H9 (cell line): ENCODE measurements around the gene MAGI3. TPM values are rescaled to one million over a fixed set of nuclear protein-coding genes. Genes with fewer than 3 reads are reported as not detected.

Source experiments
- DNase-seq: peaks from one replicate; pipeline ENCODE4 v3.0.0-alpha.2; 2017
- H2AFZ ChIP-seq: one replicate; pipeline ENCODE4 v1.6.1; 2013; ENCODE audit warnings: mild to moderate bottlenecking, low read length, control low read depth, moderate library complexity
- H2AK5ac ChIP-seq: 2 replicates; pipeline ENCODE4 v1.6.1; 2013; ENCODE audit warnings: low read length, control low read depth, mixed read lengths; ENCODE audit not compliant: insufficient read length
- H2BK120ac ChIP-seq: one replicate; pipeline ENCODE4 v1.6.1; 2013; ENCODE audit warnings: low read depth, mild to moderate bottlenecking, low read length, control low read depth, inconsistent platforms; ENCODE audit not compliant: poor library complexity, severe bottlenecking
- H2BK12ac ChIP-seq: 2 replicates; pipeline ENCODE4 v1.6.1; 2013; ENCODE audit warnings: low read length, control low read depth, mixed read lengths, low read depth; ENCODE audit not compliant: insufficient read length
- H2BK15ac ChIP-seq: 2 replicates; pipeline ENCODE4 v1.6.1; 2013; ENCODE audit warnings: low read depth, low read length, control low read depth
- H2BK20ac ChIP-seq: one replicate; pipeline ENCODE4 v1.6.1; 2013; ENCODE audit warnings: low read depth, mild to moderate bottlenecking, low read length, control low read depth, inconsistent platforms; ENCODE audit not compliant: poor library complexity, severe bottlenecking
- H2BK5ac ChIP-seq: 2 replicates; pipeline ENCODE4 v1.6.1; 2013; ENCODE audit warnings: low read length, control low read depth, mixed read lengths; ENCODE audit not compliant: insufficient read length
- H3K14ac ChIP-seq: 2 replicates; pipeline ENCODE4 v1.6.1; 2013; ENCODE audit warnings: low read length, control low read depth; ENCODE audit not compliant: insufficient read depth
- H3K18ac ChIP-seq: 2 replicates; pipeline ENCODE4 v1.6.1; 2013; ENCODE audit warnings: low read depth, mild to moderate bottlenecking, mixed read lengths, low read length, control low read depth; ENCODE audit not compliant: insufficient read length
- H3K23ac ChIP-seq: 2 replicates; pipeline ENCODE4 v1.6.1; 2013; ENCODE audit warnings: low read length, control low read depth, mixed read lengths, low read depth; ENCODE audit not compliant: insufficient read length
- H3K23me2 ChIP-seq: 2 replicates; pipeline ENCODE4 v1.6.1; 2013; ENCODE audit warnings: low read depth, mild to moderate bottlenecking, mixed read lengths, low read length, control low read depth; ENCODE audit not compliant: insufficient read length, poor library complexity, severe bottlenecking
- H3K27ac ChIP-seq: 2 replicates; pipeline ENCODE4 v1.5.1; 2013; ENCODE audit warnings: low read length, control low read depth, mixed read lengths, low read depth; ENCODE audit not compliant: insufficient read length
- H3K27me3 ChIP-seq: 2 replicates; pipeline ENCODE4 v1.6.1; 2013; ENCODE audit warnings: low read length, control low read depth, inconsistent platforms; ENCODE audit not compliant: insufficient read depth
- H3K4ac ChIP-seq: 2 replicates; pipeline ENCODE4 v1.6.1; 2013; ENCODE audit warnings: low read depth, mild to moderate bottlenecking, control low read depth, inconsistent platforms, low read length, moderate library complexity
- H3K4me1 ChIP-seq: 2 replicates; pipeline ENCODE4 v1.6.1; 2013; ENCODE audit warnings: low read length, control low read depth, inconsistent platforms; ENCODE audit not compliant: insufficient read depth
- H3K4me2 ChIP-seq: 2 replicates; pipeline ENCODE4 v1.6.1; 2013; ENCODE audit warnings: low read length, control low read depth, mixed read lengths; ENCODE audit not compliant: insufficient read length, insufficient read depth
- H3K56ac ChIP-seq: 2 replicates; pipeline ENCODE4 v1.6.1; 2013; ENCODE audit warnings: low read depth, mild to moderate bottlenecking, mixed read lengths, low read length, control low read depth; ENCODE audit not compliant: insufficient read length
- H3K79me1 ChIP-seq: 2 replicates; pipeline ENCODE4 v1.6.1; 2013; ENCODE audit warnings: low read depth, mild to moderate bottlenecking, moderate library complexity, low read length, control low read depth, inconsistent platforms; ENCODE audit not compliant: insufficient read depth, poor library complexity, severe bottlenecking
- H3K79me2 ChIP-seq: 2 replicates; pipeline ENCODE4 v1.6.1; 2013; ENCODE audit warnings: low read length, control low read depth, inconsistent platforms; ENCODE audit not compliant: insufficient read depth
- H3K9ac ChIP-seq: 2 replicates; pipeline ENCODE4 v1.6.1; 2013; ENCODE audit warnings: low read length, control low read depth, mixed read lengths; ENCODE audit not compliant: insufficient read length; ENCODE audit errors: extremely low read depth
- H3K9me3 ChIP-seq: one replicate; pipeline ENCODE4 v1.6.1; 2013; ENCODE audit warnings: low read depth, low read length, inconsistent platforms; ENCODE audit not compliant: control insufficient read depth
- H3T11ph ChIP-seq: one replicate; pipeline ENCODE4 v1.6.1; 2013; ENCODE audit warnings: mild to moderate bottlenecking, low read length, control low read depth, inconsistent platforms
- H4K20me1 ChIP-seq: one replicate; pipeline ENCODE4 v1.6.1; 2013; ENCODE audit not compliant: control insufficient read depth, insufficient read length, insufficient read depth
- H4K5ac ChIP-seq: 2 replicates; pipeline ENCODE4 v1.6.1; 2013; ENCODE audit warnings: low read depth, mild to moderate bottlenecking, mixed read lengths, low read length, control low read depth; ENCODE audit not compliant: insufficient read length
- H4K8ac ChIP-seq: replicated peaks from 2 replicates; pipeline ENCODE4 v1.6.1; 2013; ENCODE audit warnings: low read length, control low read depth, mixed read lengths, low read depth; ENCODE audit not compliant: insufficient read length
- H4K91ac ChIP-seq: 2 replicates; pipeline ENCODE4 v1.6.1; 2013; ENCODE audit warnings: low read depth, mild to moderate bottlenecking, moderate library complexity, mixed read lengths, low read length, control low read depth; ENCODE audit not compliant: insufficient read length
- H3K27ac Mint-ChIP-seq, 3 experiments: 2 replicates in 2 of 3; 3 replicates in 1 of 3; pipeline ENCODE4 v1.8.0; 2020 to 2021; ENCODE audit warnings: mixed read lengths in 3 of 3, mild to moderate bottlenecking in 1 of 3, moderate library complexity in 1 of 3
- H3K27me3 Mint-ChIP-seq: 2 replicates; pipeline ENCODE4 v1.8.0; 2021; ENCODE audit warnings: low read depth, mild to moderate bottlenecking, moderate library complexity, mixed read lengths
- H3K36me3 Mint-ChIP-seq, 3 experiments: 2 replicates in 2 of 3; 3 replicates in 1 of 3; pipeline ENCODE4 v1.8.0; 2020 to 2021; ENCODE audit warnings: low read depth in 3 of 3, mixed read lengths in 3 of 3; ENCODE audit not compliant: insufficient read depth in 1 of 3
- H3K4me1 Mint-ChIP-seq, 2 experiments: 2 replicates each; pipeline ENCODE4 v1.8.0; 2020; ENCODE audit warnings: mixed read lengths in 2 of 2
- H3K4me3 Mint-ChIP-seq, 2 experiments: 2 replicates in 1 of 2; 3 replicates in 1 of 2; pipeline ENCODE4 v1.8.0; 2020 to 2021; ENCODE audit warnings: mild to moderate bottlenecking in 2 of 2, mixed read lengths in 2 of 2, moderate library complexity in 1 of 2
- H3K9me3 Mint-ChIP-seq, 2 experiments: 2 replicates in 1 of 2; 3 replicates in 1 of 2; pipeline ENCODE4 v1.8.0; 2020; ENCODE audit warnings: mild to moderate bottlenecking in 2 of 2, mixed read lengths in 2 of 2, moderate library complexity in 1 of 2
- CTCF ChIP-seq: fragments of 200-600 bp; sonication (generic); conservative IDR thresholded peaks from 3 replicates; pipeline ENCODE4 v1.8.0; 2021; ENCODE audit warnings: antibody characterized with exemption, mild to moderate bottlenecking
- WGBS: extraction: QIAGEN DNeasy Blood & Tissue Kit; methylation state at CpG from one replicate; pipeline ENCODE4 v1.1.7; 2013; ENCODE audit warnings: missing lambda C conversion rate, low lambda C conversion rate, mixed read lengths; ENCODE audit not compliant: insufficient read length; ENCODE audit errors: extremely low coverage; 5-methylcytosine and 5-hydroxymethylcytosine counted together
- total RNA-seq: library from RNA; stranded (reverse); gene quantifications from 2 replicates; pipeline ENCODE4 v1.2.1, GENCODE V29; 2021

Gene MAGI3
- total RNA-seq, 1 experiment from 2014 or later, result 8.2 TPM

- no peaks in the 10 kb centered on the region for H3K27me3 ChIP-seq
- no peak overlapping the region for H2AFZ ChIP-seq
- no peak overlapping the region for H2BK120ac ChIP-seq
- H3K23ac ChIP-seq, result no peak overlapping the region
- H3K4me2 ChIP-seq, result no peak overlapping the region
- H4K91ac ChIP-seq, result no peak overlapping the region
- no peak overlapping the region for H2AK5ac ChIP-seq
- H2BK5ac ChIP-seq, result no peak overlapping the region
- H3K23me2 ChIP-seq, result no peaks in the 10 kb centered on the region
- Mint-ChIP-seq H3K36me3 (no peaks in the 10 kb centered on the region), H3K27ac (no peak overlapping the region), H3K27me3 (no peaks in the 10 kb centered on the region), H3K4me3 (no peak overlapping the region), H3K4me1 (peaks cover 6 to 7% of the 10 kb centered on the region in 2 experiments; a peak in 3 of 4 replicates), H3K9me3 (no peaks in the 10 kb centered on the region)
- no peaks in the 10 kb centered on the region; the same call in 1 of the 2 replicates for H3K4me1 ChIP-seq
- H3T11ph ChIP-seq, result no peak overlapping the region
- H2BK12ac ChIP-seq, result no peak overlapping the region
- no peaks in the 10 kb centered on the region for H4K20me1 ChIP-seq
- WGBS, result no CpG with 5 or more reads among the region's 2 CpGs
- no peak overlapping the region for H2BK15ac ChIP-seq
- no peak overlapping the region for H2BK20ac ChIP-seq
- no peak overlapping the region for H3K14ac ChIP-seq
- no peak for DNase-seq
- no peak overlapping the region for H3K56ac ChIP-seq
- no peaks in the 10 kb centered on the region for H3K79me1 ChIP-seq
- no peaks in the 10 kb centered on the region for H3K79me2 ChIP-seq
- H3K4ac ChIP-seq, result no peak overlapping the region
- no peak overlapping the region for H3K27ac ChIP-seq
- no peak overlapping the region for H4K5ac ChIP-seq
- no peak overlapping the region for H3K9ac ChIP-seq
- no peak for TF ChIP-seq CTCF
- no peak overlapping the region for H3K18ac ChIP-seq
- H4K8ac ChIP-seq, result no peak overlapping the region
- no peaks in the 10 kb centered on the region for H3K9me3 ChIP-seq
Measured at GRCh38 chr1:113434081-113434873, 44.0 kb downstream of the MAGI3 start.
